Measurements from ENCODE around the gene PITPNB.
A peak's percentile ranks its signal among the peaks of the same experiment; 100 is the strongest.

Gene PITPNB

GRCh38 chr22:27934069-27934468, 15.0 kb upstream of the PITPNB start:
- no peaks in the 10 kb centered on the region for H3K4me1 Mint-ChIP-seq (ENCODE audit: low read depth)
- H3K9me3 Mint-ChIP-seq: no peaks in the 10 kb centered on the region
- H3K4me3 Mint-ChIP-seq: no peak overlapping the region
- no peak overlapping the region for H3K27ac Mint-ChIP-seq
- no peaks in the 10 kb centered on the region for H3K36me3 Mint-ChIP-seq (ENCODE audit: low read depth)
- H3K27me3 Mint-ChIP-seq: no peaks in the 10 kb centered on the region

GRCh38 chr22:27933186-27933983, 14.3 kb upstream of the PITPNB start:
- no peak overlapping the region for H3K4me3 Mint-ChIP-seq
- no peaks in the 10 kb centered on the region for H3K4me1 Mint-ChIP-seq (ENCODE audit: low read depth)
- no peak overlapping the region for H3K27ac Mint-ChIP-seq
- no peaks in the 10 kb centered on the region for H3K27me3 Mint-ChIP-seq
- H3K36me3 Mint-ChIP-seq (ENCODE audit: low read depth): no peaks in the 10 kb centered on the region
- no peaks in the 10 kb centered on the region for H3K9me3 Mint-ChIP-seq

DNA sequence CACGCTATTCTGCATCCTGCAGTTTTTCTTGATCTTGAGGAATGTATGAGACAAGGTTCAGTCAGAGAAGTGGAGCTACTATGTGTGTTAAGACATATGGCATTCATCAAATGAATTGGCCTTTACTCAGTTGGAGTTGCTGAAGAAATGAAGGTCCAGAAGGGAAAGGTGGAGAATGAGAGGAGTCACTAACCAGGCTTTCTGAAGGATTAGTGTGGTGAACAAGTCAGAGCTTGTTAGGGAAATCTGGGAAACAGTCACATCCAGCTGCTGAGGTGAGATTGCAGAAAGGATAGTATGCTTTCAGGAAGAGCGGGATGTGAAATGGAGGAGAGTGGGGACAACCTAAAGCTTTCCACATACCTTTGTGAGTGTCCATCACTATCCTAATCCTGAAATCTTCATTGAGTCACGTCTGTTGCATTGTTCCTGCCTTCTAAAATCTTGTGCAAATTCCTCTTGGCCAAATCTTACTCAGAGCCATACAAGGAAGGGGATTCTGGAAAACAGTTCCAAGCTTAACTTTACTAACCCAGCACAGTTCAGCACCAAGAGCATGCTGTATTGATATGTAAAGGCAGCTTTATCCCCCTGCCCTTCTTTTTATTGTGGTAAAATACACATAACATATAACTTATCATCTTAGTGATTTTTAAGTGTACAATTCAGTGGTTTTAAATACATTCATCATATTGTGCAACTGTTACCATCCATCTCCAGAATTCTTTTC, 11.4 kb upstream of the PITPNB start:
- H3K4me1 Mint-ChIP-seq (ENCODE audit: low read depth): peaks cover 6% of the 10 kb centered on the region
- no peak overlapping the region for H3K4me3 Mint-ChIP-seq
- no peak overlapping the region for H3K27ac Mint-ChIP-seq
- H3K9me3 Mint-ChIP-seq: no peaks in the 10 kb centered on the region
- no peaks in the 10 kb centered on the region for H3K36me3 Mint-ChIP-seq (ENCODE audit: low read depth)
- H3K27me3 Mint-ChIP-seq: no peaks in the 10 kb centered on the region

DNA sequence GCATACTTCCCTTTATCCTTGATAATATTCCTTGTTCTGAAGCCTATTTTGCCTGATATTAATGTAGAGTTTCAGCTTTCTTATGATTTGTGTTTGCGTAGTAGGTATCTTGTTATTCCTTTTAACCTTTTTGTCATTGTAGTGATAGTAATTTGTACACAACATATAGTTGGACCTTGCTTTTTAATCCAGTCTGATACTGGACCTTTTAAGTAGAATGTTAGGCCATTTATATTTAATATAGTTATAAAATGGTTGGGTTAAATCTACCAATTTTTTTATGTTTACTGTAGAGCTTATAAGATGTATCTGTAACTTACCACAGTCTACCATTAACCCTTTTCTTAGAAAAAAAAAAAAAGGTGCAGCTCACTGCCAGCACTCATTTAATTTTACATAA, 8.6 kb upstream of the PITPNB start:
- H3K36me3 Mint-ChIP-seq (ENCODE audit: low read depth): peaks cover 11% of the 10 kb centered on the region
- H3K27me3 Mint-ChIP-seq: no peaks in the 10 kb centered on the region
- H3K27ac Mint-ChIP-seq: no peak overlapping the region
- no peaks in the 10 kb centered on the region for H3K9me3 Mint-ChIP-seq
- no peak overlapping the region for H3K4me3 Mint-ChIP-seq
- peaks cover 6% of the 10 kb centered on the region for H3K4me1 Mint-ChIP-seq (ENCODE audit: low read depth)

GRCh38 chr22:27925331-27925730, 6.3 kb upstream of the PITPNB start:
- peaks cover 11% of the 10 kb centered on the region for H3K4me1 Mint-ChIP-seq (ENCODE audit: low read depth)
- H3K27me3 Mint-ChIP-seq: no peaks in the 10 kb centered on the region
- H3K36me3 Mint-ChIP-seq (ENCODE audit: low read depth): peaks cover 16% of the 10 kb centered on the region
- H3K9me3 Mint-ChIP-seq: no peaks in the 10 kb centered on the region
- H3K4me3 Mint-ChIP-seq: no peak overlapping the region
- H3K27ac Mint-ChIP-seq: no peak overlapping the region

- H3K4me3 Mint-ChIP-seq: peak overlapping the region; percentile 90
- no peaks in the 10 kb centered on the region for H3K27me3 Mint-ChIP-seq
- peak overlapping the region; percentile 98 for H3K27ac Mint-ChIP-seq
- no peaks in the 10 kb centered on the region for H3K9me3 Mint-ChIP-seq
- peaks cover 51% of the 10 kb centered on the region for H3K4me1 Mint-ChIP-seq (ENCODE audit: low read depth)
- H3K36me3 Mint-ChIP-seq (ENCODE audit: low read depth): peaks cover 49% of the 10 kb centered on the region
Observed at GRCh38 chr22:27919942-27920755, 1.1 kb upstream of the PITPNB start.

DNA sequence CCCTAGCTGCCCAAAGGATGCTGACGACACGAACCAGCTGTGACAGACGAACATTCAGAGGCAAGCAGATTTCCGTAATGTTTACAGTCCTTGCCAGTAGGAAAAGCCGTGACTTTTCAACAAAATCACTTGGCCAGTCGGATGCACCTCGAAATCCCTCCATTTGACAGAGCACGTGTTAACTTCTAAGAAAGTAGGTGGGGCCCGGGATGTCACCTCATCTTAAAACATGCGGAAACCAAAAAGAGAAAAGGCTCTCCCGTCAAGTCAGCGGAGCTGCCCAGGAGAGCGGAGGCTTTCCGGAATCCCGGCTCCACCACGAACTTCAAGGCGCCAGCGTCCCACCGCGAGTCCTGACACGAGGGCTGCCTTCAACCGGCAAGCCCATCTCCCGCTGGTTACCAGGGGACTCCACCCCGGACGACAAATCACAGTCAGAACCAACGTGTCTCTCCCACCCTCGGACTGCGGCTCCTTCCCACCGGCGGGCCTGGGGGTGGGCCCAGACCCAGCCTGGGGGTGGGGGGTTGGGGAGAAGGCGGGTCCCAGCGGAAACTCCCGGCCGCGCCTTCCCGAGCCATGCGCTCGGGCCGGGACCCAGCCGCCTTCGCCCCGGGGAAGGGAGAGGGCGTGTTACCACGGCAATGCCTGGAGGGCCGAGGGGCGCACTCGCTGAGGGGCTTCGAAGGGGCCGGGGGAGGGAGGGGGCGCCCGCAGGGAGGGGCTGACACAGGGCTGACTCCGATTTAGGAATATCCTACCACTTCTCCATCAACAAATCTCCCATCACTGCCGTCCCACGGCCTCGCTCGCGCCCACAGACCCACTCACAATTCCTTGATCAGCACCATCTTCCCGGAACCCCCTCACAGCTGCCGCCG, 475 bp downstream of the PITPNB start:
- Mint-ChIP-seq H3K9me3 (no peaks in the 10 kb centered on the region), H3K4me3 (peak overlapping the region; percentile 90), H3K27ac (peak overlapping the region; percentile 98), H3K36me3 (ENCODE audit: low read depth) (peaks cover 56% of the 10 kb centered on the region), H3K4me1 (ENCODE audit: low read depth) (peaks cover 66% of the 10 kb centered on the region), H3K27me3 (no peaks in the 10 kb centered on the region)

DNA sequence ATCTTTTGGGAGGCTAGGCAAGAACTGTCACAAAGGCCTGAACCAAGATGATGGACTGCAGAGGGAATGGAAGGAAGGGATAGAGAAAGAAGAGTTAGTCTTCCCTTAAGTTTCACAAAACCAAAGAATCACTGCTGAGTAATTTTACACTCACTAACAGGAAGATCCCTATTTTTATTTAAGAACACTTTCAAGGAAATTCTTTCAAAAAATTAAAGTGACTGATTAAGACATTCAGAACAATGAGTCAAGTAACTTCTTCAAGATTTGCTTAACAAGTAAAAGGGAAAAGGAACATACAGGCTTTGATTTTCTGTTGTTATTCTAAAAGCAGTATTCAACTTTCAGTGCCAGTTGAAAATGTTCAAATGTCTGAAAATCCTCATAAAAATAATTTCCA, 3.1 kb downstream of the PITPNB start:
- no peaks in the 10 kb centered on the region for H3K27me3 Mint-ChIP-seq
- no peak overlapping the region for H3K27ac Mint-ChIP-seq
- H3K4me3 Mint-ChIP-seq: peak overlapping the region; percentile 47
- peaks cover 81% of the 10 kb centered on the region for H3K4me1 Mint-ChIP-seq (ENCODE audit: low read depth)
- peaks cover 60% of the 10 kb centered on the region for H3K36me3 Mint-ChIP-seq (ENCODE audit: low read depth)
- H3K9me3 Mint-ChIP-seq: no peaks in the 10 kb centered on the region

GRCh38 chr22:27913162-27913741, 5.8 kb downstream of the PITPNB start:
- Mint-ChIP-seq H3K27me3 (no peaks in the 10 kb centered on the region), H3K27ac (no peak overlapping the region), H3K4me1 (ENCODE audit: low read depth) (peaks cover 67% of the 10 kb centered on the region), H3K9me3 (no peaks in the 10 kb centered on the region), H3K36me3 (ENCODE audit: low read depth) (peaks cover 79% of the 10 kb centered on the region), H3K4me3 (no peak overlapping the region)

DNA sequence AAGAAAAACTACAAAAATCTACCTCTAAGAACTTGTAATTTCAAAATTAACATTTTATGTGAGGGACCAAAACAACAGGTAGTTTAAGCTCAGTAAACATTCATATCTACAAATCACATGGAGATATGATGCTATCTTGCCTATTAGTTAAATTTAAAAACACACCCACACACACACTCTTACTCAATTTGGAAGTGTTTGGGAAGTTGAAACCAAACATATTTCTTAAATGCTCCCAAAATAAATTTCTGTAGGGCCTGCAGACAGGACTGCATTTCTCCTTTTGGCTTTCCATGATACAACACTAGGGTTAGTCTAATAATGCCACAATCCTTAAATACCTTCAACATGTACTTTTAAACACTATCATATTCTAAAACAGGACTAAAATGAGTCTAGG, 7.0 kb downstream of the PITPNB start:
- Mint-ChIP-seq H3K27ac (no peak overlapping the region), H3K9me3 (no peaks in the 10 kb centered on the region), H3K4me1 (ENCODE audit: low read depth) (peaks cover 65% of the 10 kb centered on the region), H3K27me3 (no peaks in the 10 kb centered on the region), H3K36me3 (ENCODE audit: low read depth) (peaks cover 79% of the 10 kb centered on the region), H3K4me3 (no peak overlapping the region)

DNA sequence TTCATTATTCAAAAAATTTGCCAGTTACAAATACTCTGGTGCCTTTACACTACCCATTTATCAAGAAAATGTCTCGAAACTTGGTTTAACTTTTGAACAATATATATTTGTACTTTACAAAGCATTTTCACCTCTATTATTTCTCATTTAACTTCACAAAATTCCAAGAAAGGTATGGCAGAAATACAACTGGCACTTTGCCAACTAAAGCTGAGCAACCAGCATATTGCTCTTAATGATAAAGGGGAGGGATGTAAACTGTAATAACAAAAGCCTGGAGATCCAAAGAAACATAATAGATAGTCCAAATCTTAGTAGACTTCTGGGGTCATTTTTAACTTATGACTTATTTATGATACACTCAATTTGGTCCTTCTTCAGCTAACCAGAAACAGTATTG, 7.7 kb downstream of the PITPNB start:
- Mint-ChIP-seq H3K9me3 (no peaks in the 10 kb centered on the region), H3K4me3 (no peak overlapping the region), H3K4me1 (ENCODE audit: low read depth) (peaks cover 66% of the 10 kb centered on the region), H3K36me3 (ENCODE audit: low read depth) (peaks cover 81% of the 10 kb centered on the region), H3K27ac (no peak overlapping the region), H3K27me3 (no peaks in the 10 kb centered on the region)

- no peaks in the 10 kb centered on the region for H3K9me3 Mint-ChIP-seq
- peak overlapping the region; percentile 31 for H3K27ac Mint-ChIP-seq
- H3K36me3 Mint-ChIP-seq (ENCODE audit: low read depth): peaks cover 86% of the 10 kb centered on the region
- no peak overlapping the region for H3K4me3 Mint-ChIP-seq
- no peaks in the 10 kb centered on the region for H3K27me3 Mint-ChIP-seq
- peaks cover 58% of the 10 kb centered on the region for H3K4me1 Mint-ChIP-seq (ENCODE audit: low read depth)
Observed at GRCh38 chr22:27906241-27906640, 12.8 kb downstream of the PITPNB start.

- H3K4me3 Mint-ChIP-seq: no peak overlapping the region
- no peak overlapping the region for H3K27ac Mint-ChIP-seq
- H3K4me1 Mint-ChIP-seq (ENCODE audit: low read depth): peaks cover 63% of the 10 kb centered on the region
- peaks cover 86% of the 10 kb centered on the region for H3K36me3 Mint-ChIP-seq (ENCODE audit: low read depth)
- H3K9me3 Mint-ChIP-seq: no peaks in the 10 kb centered on the region
- no peaks in the 10 kb centered on the region for H3K27me3 Mint-ChIP-seq
Observed at GRCh38 chr22:27905653-27906052, 13.4 kb downstream of the PITPNB start.

Data from stimulated activated naive CD8-positive, alpha-beta T cell treated with anti-CD3 and anti-CD28 coated beads, Interleukin-15, Interleukin-2, amounts not matched to agents 100 ng/mL and 50 ng/mL, for 24 hours (primary cell).